K562 (cell line): ENCODE data around the gene MXRA7. TPM values are rescaled to one million over a fixed set of nuclear protein-coding genes. Genes with fewer than 3 reads are reported as not detected.

Experiments used
- CBFA2T3 ChIP-seq: fragments of 450-650 bp; IDR thresholded peaks from 2 replicates; pipeline ENCODE4 v1.6.1; 2017
- CHCHD3 ChIP-seq: fragments of 250-450 bp; sonication (Bioruptor Pico); IDR thresholded peaks from 2 replicates; pipeline ENCODE4 v2.1.2; 2022; ENCODE audit warnings: mild to moderate bottlenecking
- ETS2 ChIP-seq: IDR thresholded peaks from 2 replicates; pipeline ENCODE4 v1.6.1; 2016; ENCODE audit warnings: borderline replicate concordance, missing genetic modification characterization, mild to moderate bottlenecking, moderate library complexity, missing compliant biosample characterization; ENCODE audit not compliant: poor library complexity, severe bottlenecking
- FOXK2 ChIP-seq, 2 experiments: fragments of 450-650 bp; IDR thresholded peaks in 1 of 2; conservative IDR thresholded peaks in 1 of 2; 2 replicates each; pipeline ENCODE4 v1.6.1; 2016; ENCODE audit warnings: low read depth in 2 of 2, mild to moderate bottlenecking in 1 of 2
- GMEB1 ChIP-seq: fragments of 250-450 bp; sonication (Bioruptor Pico); IDR thresholded peaks from 2 replicates; pipeline ENCODE4 v1.4.0; 2020; ENCODE audit warnings: mild to moderate bottlenecking
- HBP1 ChIP-seq: fragments of 450-650 bp; formaldehyde crosslinking; IDR thresholded peaks from 2 replicates; pipeline ENCODE4 v1.4.0; 2022; ENCODE audit warnings: missing genetic modification characterization
- IFI16 ChIP-seq: fragments of 250-450 bp; sonication (Bioruptor Pico); IDR thresholded peaks from 2 replicates; pipeline ENCODE4 v2.1.2; 2022; ENCODE audit warnings: mild to moderate bottlenecking, inconsistent platforms
- IRF2 ChIP-seq: sonication (generic); formaldehyde crosslinking; IDR thresholded peaks from 2 replicates; pipeline ENCODE4 v1.8.1; 2022; ENCODE audit warnings: mild to moderate bottlenecking, missing genetic modification reagents
- KLF16 ChIP-seq: IDR thresholded peaks from 2 replicates; pipeline ENCODE4 v1.6.1; 2016; ENCODE audit warnings: antibody characterized with exemption
- NCOA2 ChIP-seq, 2 experiments: fragments of 450-650 bp; IDR thresholded peaks; 2 replicates each; pipeline ENCODE4 v1.6.1; 2018; ENCODE audit warnings: mild to moderate bottlenecking in 2 of 2, moderate library complexity in 1 of 2; ENCODE audit not compliant: partially characterized antibody in 2 of 2
- RBFOX2 ChIP-seq: fragments of 200-400 bp; formaldehyde crosslinking; IDR thresholded peaks from 2 replicates; pipeline ENCODE4 v1.6.1; 2017; ENCODE audit warnings: low read depth, mild to moderate bottlenecking, low read length, moderate library complexity
- RFX1 ChIP-seq: fragments of 450-650 bp; IDR thresholded peaks from 2 replicates; pipeline ENCODE4 v1.6.1; 2016; ENCODE audit warnings: mild to moderate bottlenecking, moderate library complexity
- XRCC3 ChIP-seq: fragments of 450-650 bp; IDR thresholded peaks from 2 replicates; pipeline ENCODE4 v1.6.1; 2017; ENCODE audit warnings: mild to moderate bottlenecking, moderate library complexity
- ZNF12 ChIP-seq: sonication (generic); formaldehyde crosslinking; IDR thresholded peaks from 2 replicates; pipeline ENCODE4 v1.4.0; 2020; ENCODE audit warnings: mild to moderate bottlenecking, missing genetic modification reagents
- ZNF507 ChIP-seq: conservative IDR thresholded peaks from 2 replicates; pipeline ENCODE4 v1.6.1; 2017; ENCODE audit warnings: missing genetic modification characterization, missing compliant biosample characterization
- ZNF785 ChIP-seq: fragments of 250-450 bp; sonication (Bioruptor Pico); IDR thresholded peaks from 2 replicates; pipeline ENCODE4 v1.4.0; 2020; ENCODE audit warnings: mild to moderate bottlenecking
- polyA plus RNA-seq, 8 experiments: library from polyadenylated mRNA; depleted of rRNA in 4 of 8; stranded (reverse) in 5 of 8; unstranded in 3 of 8; fragments of >200 nt; fragmentation: Nextera tagmentation in 2 of 8; fragmentation: Illumina TruSeq in 1 of 8; extraction: Ambion mirVana in 2 of 8; extraction: Trizol in 1 of 8; gene quantifications; 2 replicates each; pipeline versions ENCODE4 v1.2.1 to v1.2.3, GENCODE V29; 2011 to 2014; ENCODE audit warnings: inconsistent platforms in 1 of 8, missing spikeins in 1 of 8
- total RNA-seq, 7 experiments: library from RNA; depleted of rRNA in 6 of 7; stranded (reverse); fragments of >200 nt in 6 of 7; fragmentation: Illumina TruSeq in 2 of 7; extraction: Trizol in 2 of 7; gene quantifications; 2 replicates each; pipeline versions ENCODE4 v1.2.1 to v1.2.3, GENCODE V29; 2011 to 2021; ENCODE audit warnings: low replicate concordance in 1 of 7
- TF ChIP-seq, protein P1 (sequence below): fragments of 450-650 bp; IDR thresholded peaks from 2 replicates; pipeline ENCODE4 v1.6.1; 2017; ENCODE audit warnings: antibody characterized with exemption
- TF ChIP-seq, protein P2 (sequence below), 2 experiments: fragments of 450-650 bp in 1 of 2; IDR thresholded peaks; 2 replicates each; pipeline ENCODE4 v1.6.1; 2011 to 2017; ENCODE audit warnings: low read depth in 2 of 2, antibody characterized with exemption in 1 of 2, borderline replicate concordance in 1 of 2, low read length in 1 of 2, mild to moderate bottlenecking in 1 of 2, mixed read lengths in 1 of 2; ENCODE audit not compliant: control insufficient read depth in 1 of 2

Gene MXRA7
- total and polyA plus RNA-seq, 9 of the 15 experiments (the other 6 are each of a cell fraction or from before 2014, with no cell fraction given) = 2.6 to 38.4 (median 14.3) TPM

DNA sequence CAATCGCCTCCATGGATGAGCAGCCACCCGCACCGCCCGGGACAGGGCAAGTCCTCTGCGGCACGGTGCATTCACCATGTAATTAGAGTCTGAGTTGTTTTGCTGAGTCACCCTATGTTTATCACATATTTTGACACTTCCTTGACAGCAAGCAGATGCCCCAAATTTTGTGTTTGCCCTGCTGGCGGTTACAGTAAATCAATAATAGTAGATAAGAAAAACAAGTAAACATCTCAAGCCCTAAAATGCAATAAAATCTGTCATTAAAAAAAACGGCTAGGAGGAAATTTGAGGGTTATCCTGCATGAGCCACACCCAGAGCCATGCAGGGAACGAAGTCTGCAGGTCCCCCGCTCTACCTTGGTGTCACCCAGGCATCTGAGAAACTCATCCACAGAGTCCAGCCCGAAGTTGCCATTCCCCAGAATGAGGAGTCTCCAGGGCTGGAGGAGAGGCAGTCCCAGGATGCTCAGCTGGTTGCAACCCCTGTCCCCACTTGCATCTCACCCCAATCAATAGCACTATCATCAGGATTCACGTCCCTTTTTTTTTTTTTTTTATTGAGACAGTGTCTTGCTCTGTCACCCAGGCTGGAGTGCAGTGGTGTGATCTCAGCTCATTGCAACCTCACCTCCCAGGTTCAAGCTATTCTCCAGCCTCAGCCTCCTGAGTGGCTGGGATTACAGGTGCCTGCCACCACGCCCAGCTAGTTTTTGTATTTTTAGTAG, 50.7 kb downstream of the MXRA7 start (continued):
- TF ChIP-seq, protein P1, sequence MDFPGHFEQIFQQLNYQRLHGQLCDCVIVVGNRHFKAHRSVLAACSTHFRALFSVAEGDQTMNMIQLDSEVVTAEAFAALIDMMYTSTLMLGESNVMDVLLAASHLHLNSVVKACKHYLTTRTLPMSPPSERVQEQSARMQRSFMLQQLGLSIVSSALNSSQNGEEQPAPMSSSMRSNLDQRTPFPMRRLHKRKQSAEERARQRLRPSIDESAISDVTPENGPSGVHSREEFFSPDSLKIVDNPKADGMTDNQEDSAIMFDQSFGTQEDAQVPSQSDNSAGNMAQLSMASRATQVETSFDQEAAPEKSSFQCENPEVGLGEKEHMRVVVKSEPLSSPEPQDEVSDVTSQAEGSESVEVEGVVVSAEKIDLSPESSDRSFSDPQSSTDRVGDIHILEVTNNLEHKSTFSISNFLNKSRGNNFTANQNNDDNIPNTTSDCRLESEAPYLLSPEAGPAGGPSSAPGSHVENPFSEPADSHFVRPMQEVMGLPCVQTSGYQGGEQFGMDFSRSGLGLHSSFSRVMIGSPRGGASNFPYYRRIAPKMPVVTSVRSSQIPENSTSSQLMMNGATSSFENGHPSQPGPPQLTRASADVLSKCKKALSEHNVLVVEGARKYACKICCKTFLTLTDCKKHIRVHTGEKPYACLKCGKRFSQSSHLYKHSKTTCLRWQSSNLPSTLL = no peak
- TF ChIP-seq RFX1 = no peak
- no peak for TF ChIP-seq IFI16
- peak; percentile 82 for TF ChIP-seq CBFA2T3
- TF ChIP-seq IRF2 (CRISPR knock-in tag) = no peak
- TF ChIP-seq CHCHD3 (CRISPR knock-in tag) = no peak
- 0 out of 2 replicates have a peak, but pooled peaks have one; percentile 36 for TF ChIP-seq RBFOX2
- TF ChIP-seq KLF16 = no peak
- no peak for TF ChIP-seq ZNF785 (CRISPR knock-in tag)
- TF ChIP-seq ZNF12 (CRISPR knock-in tag) = no peak
- TF ChIP-seq, protein P2, sequence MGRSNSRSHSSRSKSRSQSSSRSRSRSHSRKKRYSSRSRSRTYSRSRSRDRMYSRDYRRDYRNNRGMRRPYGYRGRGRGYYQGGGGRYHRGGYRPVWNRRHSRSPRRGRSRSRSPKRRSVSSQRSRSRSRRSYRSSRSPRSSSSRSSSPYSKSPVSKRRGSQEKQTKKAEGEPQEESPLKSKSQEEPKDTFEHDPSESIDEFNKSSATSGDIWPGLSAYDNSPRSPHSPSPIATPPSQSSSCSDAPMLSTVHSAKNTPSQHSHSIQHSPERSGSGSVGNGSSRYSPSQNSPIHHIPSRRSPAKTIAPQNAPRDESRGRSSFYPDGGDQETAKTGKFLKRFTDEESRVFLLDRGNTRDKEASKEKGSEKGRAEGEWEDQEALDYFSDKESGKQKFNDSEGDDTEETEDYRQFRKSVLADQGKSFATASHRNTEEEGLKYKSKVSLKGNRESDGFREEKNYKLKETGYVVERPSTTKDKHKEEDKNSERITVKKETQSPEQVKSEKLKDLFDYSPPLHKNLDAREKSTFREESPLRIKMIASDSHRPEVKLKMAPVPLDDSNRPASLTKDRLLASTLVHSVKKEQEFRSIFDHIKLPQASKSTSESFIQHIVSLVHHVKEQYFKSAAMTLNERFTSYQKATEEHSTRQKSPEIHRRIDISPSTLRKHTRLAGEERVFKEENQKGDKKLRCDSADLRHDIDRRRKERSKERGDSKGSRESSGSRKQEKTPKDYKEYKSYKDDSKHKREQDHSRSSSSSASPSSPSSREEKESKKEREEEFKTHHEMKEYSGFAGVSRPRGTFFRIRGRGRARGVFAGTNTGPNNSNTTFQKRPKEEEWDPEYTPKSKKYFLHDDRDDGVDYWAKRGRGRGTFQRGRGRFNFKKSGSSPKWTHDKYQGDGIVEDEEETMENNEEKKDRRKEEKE (IDR thresholded peaks at IDR 0.05; ENCODE audit: borderline replicate concordance in 1 of 2, control insufficient read depth in 1 of 2, low read depth in 2 of 2, low read length in 1 of 2) = no peak
- TF ChIP-seq HBP1 = no peak
- no peak for TF ChIP-seq NCOA2 (IDR thresholded peaks at IDR 0.05; ENCODE audit: partially characterized antibody in 2 of 2)
- TF ChIP-seq XRCC3 = no peak
- TF ChIP-seq ZNF507 (tag) = no peak
- TF ChIP-seq ETS2 = no peak
- no peak for TF ChIP-seq GMEB1 (CRISPR knock-in tag)
- TF ChIP-seq FOXK2 (conservative IDR thresholded peaks at IDR 0.05 in 1 of 2, IDR thresholded peaks at IDR 0.05 in 1 of 2; ENCODE audit: low read depth in 2 of 2) = peak; percentile 51 to 66; a peak in 3 of 4 replicates
